ENCODE data around the gene SLC25A24.

- TF ChIP-seq CTCF (IDR thresholded peaks at IDR 0.05): no peak
- TF ChIP-seq EP300 (IDR thresholded peaks at IDR 0.05): no peak
- no peak for TF ChIP-seq POLR2A (IDR thresholded peaks at IDR 0.05)
These were observed 104.1 kb downstream of the SLC25A24 start for GRCh38 chr1:108096089-108096488.

All from tibial nerve (tissue), 4 donors.